Activated CD8-positive, alpha-beta memory T cell treated with anti-CD3 and anti-CD28 coated beads for 1 hour (primary cell): ENCODE data around the gene POLD3.
"Not testable (repeated sequence)": the region's sequence is repeated elsewhere in the genome, so short reads cannot be mapped to it uniquely, and the experiment has no call there.

Source experiments
- DNase-seq, 2 donors: peaks; one replicate each; pipeline ENCODE4 v3.0.0-alpha.2; 2020; ENCODE audit warnings: low read depth in 1 of 2; ENCODE audit errors: extremely low read depth in 1 of 2

The POLD3 gene

GRCh38 chr11:74579577-74580270 lies 12.7 kb upstream of the POLD3 start:
- no peak for DNase-seq

- no peak for DNase-seq
Observed at GRCh38 chr11:74581954-74582547, 10.3 kb upstream of the POLD3 start.

- DNase-seq, result no peak
Observed at GRCh38 chr11:74583024-74583624, 9.3 kb upstream of the POLD3 start.

- not testable (repeated sequence) for DNase-seq
Observed at GRCh38 chr11:74590492-74590891, 1.9 kb upstream of the POLD3 start.

DNA sequence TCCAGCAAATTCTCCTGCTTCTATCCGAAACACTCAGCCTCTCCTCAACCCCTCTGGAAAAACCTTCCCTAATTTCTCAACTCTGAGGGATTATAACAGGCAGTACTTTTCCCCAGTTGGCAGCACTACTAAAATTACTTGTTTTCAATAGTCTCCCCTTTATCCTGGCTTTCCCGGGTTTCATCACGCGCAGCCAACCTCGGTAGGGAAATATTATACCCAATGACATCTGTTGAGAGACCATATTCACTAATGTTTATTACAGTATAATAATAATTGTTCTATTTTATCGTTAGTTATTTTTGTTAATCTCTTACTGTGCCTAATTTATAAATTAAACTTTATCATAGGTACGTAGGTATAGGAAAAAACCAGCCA lies 330 bp upstream of the POLD3 start:
- DNase-seq, result no peak

DNA sequence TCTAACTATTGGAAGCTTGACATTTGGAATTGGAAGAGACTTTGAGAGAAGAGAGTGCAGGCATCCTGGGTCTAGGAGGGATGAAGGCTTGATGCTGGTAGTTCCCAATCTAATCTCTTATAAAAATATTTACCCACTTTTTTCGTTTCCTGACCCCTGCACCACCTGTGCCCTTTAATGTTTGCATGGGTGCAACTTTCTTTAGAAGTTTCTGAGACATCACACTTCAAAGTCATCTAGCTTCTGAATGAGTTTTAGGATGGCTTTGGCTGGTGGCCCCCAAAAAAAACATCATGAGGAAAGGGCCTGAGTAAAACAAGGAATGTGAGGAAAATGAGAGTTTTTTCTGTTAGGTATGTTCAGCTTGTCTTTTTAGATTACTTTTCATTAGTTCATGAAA lies 1.1 kb downstream of the POLD3 start:
- no peak for DNase-seq

DNA sequence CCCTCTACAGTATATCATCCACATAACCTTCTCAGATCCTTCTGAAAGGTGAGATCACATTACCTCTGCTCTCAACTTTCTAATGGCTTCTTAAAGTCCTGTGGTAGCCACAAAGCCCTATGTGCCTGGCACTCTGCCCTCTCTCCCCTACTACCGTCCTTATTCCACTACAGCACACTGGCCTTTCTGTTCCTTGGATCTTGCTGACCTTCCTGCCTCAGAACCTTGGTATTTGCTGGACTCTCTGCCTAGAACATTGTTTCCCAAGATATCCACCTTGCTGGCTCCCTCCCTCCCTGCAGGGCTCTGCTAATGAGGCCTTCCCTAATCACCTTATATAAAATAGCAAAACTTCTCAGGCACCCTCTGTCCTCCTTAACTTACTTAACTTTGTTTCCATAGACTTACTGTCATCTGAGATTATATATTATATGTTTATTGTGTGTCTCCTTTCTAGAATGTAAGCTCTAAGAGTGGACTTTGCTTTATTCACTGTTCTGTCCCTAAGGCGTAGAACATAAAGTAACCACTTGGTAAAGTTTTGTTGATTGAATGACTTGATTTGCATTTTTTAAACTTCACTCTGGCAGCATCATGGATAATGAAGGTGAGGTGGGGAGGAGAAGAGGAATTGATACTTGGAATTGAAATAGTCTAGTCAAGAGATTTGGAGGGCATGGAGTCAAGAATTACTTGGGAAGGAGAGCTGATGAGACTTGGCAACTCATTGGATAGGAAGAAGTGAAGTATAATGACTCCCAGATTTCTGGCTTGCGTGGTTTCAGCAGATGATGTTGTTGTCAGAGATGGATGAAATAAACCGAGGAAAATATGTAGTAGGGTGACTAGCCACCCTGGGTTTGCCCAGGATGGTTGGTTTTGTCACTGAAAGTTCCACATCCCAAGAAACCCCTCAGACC lies 10.5 kb downstream of the POLD3 start:
- DNase-seq, result no peak

DNA sequence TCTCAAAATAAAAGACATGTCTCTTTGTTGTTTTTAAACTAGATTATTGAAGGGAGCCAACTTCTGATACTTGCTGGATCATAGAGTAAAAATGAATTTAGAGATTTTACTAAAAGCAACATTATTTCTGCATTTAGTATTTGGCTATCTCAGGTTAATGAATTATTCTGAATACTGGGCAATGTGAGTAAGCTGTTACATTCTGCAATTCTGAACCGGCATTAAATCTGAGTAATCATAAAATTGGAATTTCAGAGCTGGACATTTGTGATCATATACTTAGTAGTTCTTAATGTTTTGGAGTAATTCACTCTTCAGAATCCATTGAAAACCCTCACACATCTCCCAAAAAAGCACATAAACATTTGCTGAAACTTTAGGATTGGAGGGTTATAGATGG lies 11.5 kb downstream of the POLD3 start:
- DNase-seq, result no peak

DNA sequence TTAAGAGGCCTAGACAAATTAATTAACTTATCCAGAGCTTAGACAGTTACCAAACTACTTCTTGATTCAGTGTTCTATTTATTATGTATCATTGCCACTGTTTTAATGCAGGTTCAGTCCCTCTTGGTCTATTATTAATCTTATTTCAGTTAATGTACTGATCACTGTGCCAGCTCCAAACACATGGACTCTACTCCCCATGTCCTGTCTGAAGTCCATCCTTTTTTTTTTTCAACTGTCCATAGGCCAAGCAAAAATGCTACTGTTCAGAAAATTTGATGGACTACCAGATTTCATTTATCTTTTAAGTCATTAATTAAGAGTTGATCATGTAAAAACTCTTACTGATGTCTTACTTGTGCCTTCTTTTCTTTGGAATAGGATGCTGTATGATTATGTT lies 11.9 kb downstream of the POLD3 start:
- no peak for DNase-seq

- DNase-seq, result no peak
Observed at GRCh38 chr11:74605403-74605802, 13.0 kb downstream of the POLD3 start.

DNA sequence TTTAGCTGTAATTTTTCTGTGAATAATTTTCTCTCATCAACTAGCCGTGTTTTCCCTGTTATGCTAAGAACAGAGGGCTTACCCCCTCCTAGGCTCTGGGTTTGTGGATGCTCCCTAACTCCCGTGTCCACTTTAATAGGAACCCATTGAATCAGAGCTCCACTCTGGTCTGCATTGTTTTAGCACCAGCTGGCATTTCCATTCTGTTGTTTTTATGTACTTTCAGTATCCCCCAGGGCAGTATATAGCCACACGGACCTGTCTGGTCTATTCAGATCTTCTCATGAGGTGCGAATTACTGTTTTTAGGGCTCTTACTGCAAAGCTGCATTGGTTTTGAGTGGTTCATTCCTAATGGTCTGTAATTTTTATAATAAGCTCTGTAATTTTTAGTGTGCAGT lies 16.0 kb downstream of the POLD3 start:
- DNase-seq, result no peak

- no peak for DNase-seq
Observed at GRCh38 chr11:74611369-74611861, 19.0 kb downstream of the POLD3 start.

DNA sequence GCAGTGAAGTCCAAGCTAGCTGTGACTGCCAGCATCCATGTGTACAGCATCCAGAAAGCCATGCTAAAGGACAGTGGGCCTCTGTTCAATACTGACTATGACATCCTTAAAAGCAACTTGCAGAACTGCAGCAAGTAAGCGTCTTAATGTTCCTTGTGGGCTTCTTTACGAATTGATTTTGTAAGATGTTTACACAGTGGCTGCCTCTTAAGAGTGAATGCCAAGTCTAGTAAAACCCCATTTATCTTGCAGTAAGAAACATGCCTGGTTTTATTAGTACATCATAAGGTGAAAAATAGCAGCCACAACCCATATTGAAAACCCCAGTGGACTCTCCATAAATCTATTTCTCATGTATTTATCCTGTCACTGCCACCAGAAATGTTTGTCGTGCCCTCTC lies 20.5 kb downstream of the POLD3 start:
- DNase-seq, result no peak

DNA sequence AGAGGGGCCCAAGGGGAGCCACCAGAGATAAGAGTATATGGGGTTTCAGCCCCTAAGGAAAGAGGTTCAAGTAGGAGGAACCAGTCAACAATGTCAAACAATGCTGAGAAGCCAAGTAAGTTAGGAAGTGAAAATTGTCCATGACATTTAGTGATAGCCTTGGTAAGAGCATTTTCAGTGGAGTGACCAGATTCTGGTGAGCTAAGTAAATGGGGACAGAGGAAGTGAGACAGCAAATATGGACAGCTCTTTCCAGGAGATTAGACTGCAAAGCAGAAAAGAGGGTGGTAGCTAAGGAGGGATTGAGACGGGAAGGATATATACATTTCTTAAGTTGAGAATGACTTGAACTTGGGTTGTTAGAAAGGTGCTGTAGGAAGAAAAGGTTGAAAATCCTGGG lies 22.9 kb downstream of the POLD3 start:
- no peak for DNase-seq

DNA sequence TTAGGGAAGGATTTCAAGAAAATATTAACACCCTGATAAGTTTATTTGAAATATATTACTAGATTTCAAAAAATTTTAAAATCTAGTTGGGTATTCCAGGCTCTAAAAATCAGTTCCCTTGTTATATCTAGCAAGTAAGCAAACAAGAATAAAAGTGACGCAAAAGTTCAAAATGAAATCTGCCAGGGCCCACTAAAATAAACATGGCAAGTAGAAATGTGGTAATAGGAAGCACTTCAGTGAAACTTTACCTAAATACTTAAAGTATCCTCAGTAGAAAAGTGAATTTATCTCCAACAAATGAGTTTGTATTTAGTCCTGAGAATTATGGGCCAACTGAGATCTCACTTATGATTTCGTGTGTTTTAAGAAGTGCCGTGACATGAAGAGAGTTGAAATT lies 23.6 kb downstream of the POLD3 start:
- DNase-seq, result no peak

DNA sequence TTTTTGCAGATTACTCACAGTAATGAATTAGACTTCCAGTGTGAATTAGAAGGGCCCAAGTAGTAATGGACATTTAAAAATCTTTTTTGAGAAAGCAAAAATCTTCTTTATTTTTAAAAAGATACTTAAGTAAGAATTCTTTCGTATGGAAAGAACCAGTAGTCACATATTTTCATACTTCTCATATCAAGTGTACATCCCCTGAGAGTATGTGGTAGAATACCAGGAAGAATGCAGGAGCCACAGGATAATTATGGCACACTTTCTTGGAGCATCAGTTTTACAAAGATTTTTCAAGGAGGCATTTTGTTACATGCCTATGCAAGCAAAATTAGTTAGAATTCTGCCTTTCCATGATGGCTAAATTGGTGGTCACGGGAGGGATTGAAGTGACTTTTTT lies 28.1 kb downstream of the POLD3 start:
- DNase-seq, result no peak

GRCh38 chr11:74626130-74626529 lies 33.7 kb downstream of the POLD3 start:
- DNase-seq, result no peak

DNA sequence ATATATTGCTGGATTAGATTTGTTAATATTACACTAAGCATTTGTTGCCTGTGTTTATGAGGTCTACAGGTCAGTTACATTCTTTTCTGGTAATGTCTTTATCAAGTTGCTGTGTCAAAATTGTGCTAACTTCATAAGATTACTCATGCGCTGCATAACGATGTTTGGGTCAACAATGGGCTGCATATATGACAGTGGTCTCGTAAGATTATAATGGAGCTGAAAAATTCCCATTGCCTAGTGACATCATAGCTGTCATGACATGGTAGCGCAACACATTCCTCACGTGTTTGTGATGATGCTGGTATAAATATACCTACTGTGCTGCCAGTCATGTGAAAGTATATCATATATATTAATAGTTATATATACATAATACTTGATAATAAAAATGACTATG lies 34.2 kb downstream of the POLD3 start:
- no peak for DNase-seq

DNA sequence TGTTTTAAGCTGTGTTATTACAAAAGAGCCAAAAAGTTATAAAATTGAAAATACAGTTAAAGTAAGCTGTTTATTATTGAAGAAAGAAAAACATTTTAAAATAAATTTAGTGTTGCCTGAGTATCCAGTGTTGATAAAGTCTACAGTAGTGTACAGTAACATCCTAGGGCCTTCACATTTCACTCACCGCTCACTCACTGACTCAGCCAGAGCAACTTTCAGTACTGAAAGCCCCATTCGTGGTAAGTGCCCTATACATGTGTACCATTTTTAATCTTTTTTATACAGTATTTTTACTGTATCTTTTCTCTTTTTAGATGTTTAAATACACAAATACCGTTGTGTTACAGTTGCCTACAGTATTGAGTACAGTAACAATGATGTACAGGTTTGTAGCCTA lies 35.0 kb downstream of the POLD3 start:
- no peak for DNase-seq

GRCh38 chr11:74630043-74630442 lies 37.7 kb downstream of the POLD3 start:
- DNase-seq, result no peak
